Measurements from ENCODE around the gene SELENOW.

Gene SELENOW

GRCh38 chr19:47824396-47824795 lies 45.9 kb downstream of the SELENOW start:
- no peak for DNase-seq (ENCODE audit: low spot score)

- no peak for DNase-seq (ENCODE audit: low spot score)
These were observed 48.3 kb downstream of the SELENOW start for GRCh38 chr19:47826800-47827199.

- no peak for DNase-seq (ENCODE audit: low spot score)
These were observed 54.2 kb downstream of the SELENOW start for GRCh38 chr19:47832723-47833122.

Measured in SW480 (cell line).